HG03439 (cell line): ENCODE results near the gene TBC1D12.

ENCODE experiments used
- ATAC-seq: cut with Tn5 transposase; IDR thresholded peaks from one replicate; pipeline ENCODE4 v1.9.1; 2021; ENCODE audit warnings: mild to moderate bottlenecking, moderate library complexity; ENCODE audit not compliant: unreplicated experiment

The TBC1D12 gene

DNA sequence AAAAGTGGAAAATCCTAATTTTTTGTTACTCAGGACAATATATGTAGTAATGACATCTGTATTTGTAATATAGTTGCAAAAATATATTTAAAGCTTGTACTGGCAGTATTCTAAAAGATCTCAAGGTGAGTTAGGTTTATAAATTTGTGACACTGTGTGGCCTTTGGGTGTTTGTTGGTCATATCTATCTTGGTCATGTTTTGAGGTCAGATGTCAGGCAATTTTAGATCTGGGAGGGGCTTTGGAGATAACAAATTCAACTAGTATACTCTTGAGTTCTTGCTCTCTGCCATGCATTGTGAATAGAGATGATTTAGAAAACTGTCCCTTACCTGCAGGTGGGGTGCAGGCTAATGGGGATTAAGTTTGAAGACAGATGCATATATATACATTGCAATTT lies 3.1 kb downstream of the TBC1D12 start:
- no peak for ATAC-seq

- no peak for ATAC-seq
These were observed 5.3 kb downstream of the TBC1D12 start for GRCh38 chr10:94407668-94408067.

DNA sequence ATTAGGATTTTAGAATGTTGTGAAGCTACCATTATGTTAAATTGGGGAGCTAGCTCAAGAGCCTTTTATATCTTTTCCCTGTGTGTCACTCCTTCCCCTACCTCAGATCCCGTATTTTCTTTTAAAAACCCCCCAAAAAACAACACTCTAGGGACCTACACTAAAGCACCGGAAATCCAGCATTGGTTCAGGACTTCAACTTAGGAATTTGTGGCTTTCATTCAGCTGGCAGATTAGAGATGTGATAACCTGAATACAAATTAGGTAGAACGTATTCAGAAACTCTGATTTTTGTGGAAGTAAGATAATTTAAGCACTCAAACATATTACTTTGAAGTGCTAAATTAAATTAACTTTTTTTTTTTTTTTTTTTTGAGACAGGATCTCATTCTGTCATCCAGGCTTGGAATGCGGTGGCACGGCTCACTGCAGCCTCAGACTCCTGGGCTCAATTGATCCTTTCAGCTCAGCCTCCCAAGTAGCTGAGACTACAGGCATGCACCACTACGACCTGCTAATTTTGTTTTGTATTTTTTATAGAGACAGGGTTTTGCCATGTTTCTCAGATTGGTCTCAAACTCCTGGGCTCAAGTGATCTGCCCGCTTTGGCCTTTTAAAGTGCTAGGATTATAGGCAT lies 6.8 kb downstream of the TBC1D12 start:
- no peak for ATAC-seq

DNA sequence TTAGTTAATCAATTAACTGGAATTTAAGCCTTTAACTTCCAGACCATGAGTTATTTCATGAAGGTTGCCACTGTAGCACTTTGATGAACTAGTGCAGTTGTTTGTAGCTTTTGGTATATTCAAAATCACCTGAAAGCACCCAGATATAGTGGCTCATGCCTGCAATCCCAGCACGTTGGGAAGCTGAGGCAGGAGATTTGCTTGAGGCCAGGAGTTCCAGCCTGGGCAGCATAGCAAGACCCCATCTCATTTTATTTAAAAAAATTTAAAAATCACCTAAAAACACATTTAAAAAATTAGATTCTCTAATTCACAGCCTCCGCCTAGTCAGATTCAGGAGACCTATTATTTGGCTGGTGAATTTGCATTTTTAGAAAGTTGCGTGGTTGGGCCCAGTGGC lies 9.0 kb downstream of the TBC1D12 start:
- ATAC-seq: no peak

- ATAC-seq: no peak
These were observed 10.1 kb downstream of the TBC1D12 start for GRCh38 chr10:94412449-94412848.

DNA sequence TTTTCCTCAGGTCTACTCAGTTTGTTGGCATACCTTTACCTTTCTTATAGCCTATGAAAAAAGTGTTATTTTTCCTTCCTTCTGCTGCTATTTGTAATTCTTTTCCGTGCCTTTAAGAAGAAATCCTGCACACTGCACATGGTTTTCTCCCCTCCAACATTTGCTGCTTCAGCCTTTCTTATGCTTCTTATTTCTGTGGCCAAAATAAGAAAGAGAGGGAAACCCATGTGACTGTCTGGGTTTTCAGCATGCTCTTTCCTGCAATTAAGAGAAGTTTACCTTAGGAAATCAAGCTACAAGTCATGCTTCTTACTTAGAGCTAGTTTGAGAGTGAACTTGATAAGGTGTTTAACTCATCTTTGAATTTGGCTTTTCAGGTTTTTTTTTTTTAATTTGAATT lies 11.0 kb downstream of the TBC1D12 start:
- no peak for ATAC-seq

GRCh38 chr10:94416896-94417295 lies 14.6 kb downstream of the TBC1D12 start:
- no peak for ATAC-seq

DNA sequence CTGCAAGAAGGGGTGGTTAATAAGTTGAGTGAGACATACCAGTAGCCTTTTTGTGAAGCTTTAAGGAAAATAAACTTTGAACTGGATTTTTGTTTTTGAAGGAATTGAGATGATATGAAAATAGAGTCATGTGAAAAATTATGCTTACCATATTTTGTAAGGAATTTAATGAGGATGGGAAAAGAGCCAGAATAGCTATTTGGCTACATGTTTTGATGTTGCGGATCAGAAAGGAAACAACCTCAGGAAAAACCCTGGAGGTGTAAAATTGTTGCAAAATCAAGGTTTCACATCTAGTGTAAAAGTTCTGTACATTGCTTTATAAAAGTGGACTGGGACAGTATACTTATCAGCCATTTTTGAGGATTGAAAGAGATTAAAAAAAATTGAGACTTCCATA lies 15.0 kb downstream of the TBC1D12 start:
- no peak for ATAC-seq

DNA sequence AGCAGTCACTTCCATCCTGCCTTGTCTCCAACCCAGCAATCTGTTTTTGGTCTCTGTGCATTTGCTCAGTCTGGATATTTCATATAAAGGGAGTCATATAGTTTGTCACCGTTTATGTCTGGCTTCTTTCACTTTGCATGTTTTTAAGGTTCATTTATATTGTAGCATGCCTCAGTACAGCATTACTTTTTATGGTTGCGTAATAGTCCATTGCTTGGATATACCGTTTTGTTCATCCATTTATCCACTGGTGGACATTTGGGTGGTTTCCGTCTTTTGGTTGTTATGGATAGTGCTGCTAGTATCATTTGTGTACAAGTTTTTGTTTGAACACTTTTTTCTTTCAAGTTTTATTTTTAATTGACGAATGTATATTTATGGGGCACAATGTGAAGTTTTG lies 18.2 kb downstream of the TBC1D12 start:
- ATAC-seq: no peak

DNA sequence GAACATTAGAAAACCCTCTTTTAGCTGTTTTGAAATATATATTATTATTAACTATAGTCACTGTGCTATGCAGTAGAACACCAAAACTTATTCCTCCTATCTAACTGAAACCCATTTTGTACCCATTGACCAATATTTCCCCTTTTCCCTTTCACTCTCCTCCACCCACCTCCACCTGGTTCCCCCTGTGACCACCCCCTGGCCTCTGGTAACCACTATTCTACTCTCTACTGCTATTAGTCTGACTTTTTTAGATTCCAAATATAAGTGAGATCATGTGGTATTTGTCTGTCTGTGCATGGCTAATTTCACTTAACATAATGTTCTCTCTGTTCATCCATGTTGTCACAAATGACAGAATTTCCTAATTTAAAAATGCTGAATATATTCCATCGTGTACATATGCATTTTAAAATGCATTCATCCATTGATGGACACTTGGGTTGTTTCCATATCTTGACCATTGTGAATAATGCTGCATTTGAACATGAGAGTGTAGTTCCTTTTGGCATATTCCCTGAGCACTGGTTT lies 18.7 kb downstream of the TBC1D12 start:
- ATAC-seq: no peak

DNA sequence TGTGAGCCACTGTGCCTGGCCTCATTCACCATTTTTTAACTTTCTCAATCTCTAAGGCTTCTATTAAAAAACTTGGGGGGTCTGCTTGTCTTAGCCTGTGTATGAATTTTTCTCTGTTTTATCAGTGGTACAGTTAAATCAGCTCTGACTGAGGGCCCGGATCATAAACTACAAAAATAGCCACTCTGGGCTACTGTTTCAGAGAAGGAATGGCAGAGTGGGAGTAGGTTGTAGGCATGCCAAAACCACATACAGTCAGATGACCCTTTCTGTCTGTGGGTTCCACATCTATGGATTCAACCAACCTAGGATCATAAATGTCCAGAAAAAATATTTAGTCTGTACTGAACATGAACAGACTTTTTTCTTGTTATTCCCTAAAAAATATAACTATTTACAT lies 21.3 kb downstream of the TBC1D12 start:
- ATAC-seq: no peak

DNA sequence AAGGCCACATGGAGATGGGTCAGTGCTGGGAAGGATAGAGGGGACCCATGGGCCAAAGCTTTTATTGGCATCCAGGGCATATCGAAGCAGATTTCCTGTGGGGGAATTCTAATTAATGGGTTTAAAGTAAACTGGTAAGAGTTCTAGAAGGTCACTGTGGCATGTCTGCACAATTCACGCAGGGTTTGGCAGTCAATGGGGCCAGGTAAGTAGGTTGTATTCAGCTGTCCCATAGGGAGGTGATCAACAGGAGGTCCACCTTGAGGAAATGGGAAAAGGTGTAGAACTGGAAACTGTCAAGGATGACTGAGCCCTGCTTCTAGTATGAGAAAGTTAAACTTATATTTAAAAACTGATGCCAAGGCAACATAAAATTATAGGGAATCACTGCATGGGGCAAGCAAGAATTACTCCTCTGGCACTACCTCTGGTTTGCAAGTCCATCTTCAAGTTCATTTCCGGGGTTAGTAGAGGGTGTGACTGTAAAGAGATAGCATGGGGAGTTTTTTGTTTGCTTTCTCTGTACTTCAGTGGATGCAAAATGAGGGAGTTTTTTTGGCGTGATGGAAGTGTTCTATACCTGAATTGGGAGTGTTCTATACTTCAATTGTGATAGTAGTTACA lies 22.5 kb downstream of the TBC1D12 start:
- ATAC-seq: no peak

DNA sequence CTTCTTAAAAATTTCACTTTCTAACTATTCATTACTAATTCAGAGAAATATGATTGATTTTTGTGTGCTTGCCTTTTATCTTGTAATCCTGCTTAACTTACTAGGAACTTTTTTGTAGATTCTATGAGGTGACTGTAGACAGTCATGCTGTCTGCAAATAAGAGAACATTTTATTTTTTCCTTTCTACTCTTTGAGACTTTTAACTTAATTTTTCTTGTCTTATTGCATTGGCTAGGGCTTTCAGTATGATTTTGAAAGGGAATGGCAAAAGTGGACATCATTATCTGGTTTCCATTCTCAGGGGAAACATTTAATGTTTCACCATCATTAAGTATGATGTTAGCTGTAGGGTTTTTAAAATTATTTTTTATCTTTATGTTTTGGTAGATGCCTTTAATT lies 23.6 kb downstream of the TBC1D12 start:
- no peak for ATAC-seq

- no peak for ATAC-seq
These were observed 24.8 kb downstream of the TBC1D12 start for GRCh38 chr10:94427166-94427565.

DNA sequence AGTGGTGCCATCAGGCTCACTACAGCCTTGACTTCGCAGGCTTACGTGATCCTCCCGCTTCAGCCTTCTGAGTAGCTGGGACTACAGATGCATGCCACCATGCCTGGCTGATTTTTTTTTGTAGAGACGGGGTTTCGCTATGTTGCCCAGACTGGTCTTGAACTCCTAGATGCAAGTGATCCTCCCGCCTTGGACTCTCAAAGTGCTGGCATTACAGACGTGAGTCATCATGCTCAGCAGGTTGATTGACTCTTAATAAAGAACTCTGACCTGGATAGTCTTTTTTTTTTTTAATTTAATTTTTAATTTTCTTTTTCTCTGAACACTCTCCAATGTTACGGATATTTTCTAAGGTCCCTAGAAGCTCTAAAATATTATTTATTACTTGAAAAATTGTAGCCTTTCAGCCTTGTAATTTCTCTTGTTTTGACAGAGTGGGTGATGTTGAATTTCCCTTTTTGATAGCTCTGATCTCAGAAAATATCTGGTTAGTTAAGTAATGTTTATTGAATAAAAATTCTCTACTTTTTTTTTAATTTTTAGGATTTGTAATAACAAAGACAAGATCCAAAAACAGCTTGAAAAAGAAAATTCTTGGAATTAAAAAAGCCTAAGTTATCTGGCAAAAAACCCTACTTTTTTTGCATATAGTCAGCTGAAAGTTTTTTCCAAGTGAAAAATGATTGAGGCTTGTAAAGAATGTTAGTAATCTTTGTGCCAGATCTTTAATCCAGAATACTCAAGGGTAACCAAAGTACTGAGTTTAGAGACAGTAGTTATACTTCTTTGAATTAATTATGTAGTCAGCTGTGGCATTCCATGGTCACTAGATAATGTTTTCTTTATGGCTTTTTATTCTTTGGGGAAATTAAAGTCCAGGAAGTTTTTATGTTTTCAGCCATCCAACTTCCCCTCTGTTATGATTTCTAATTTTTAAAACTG lies 26.7 kb downstream of the TBC1D12 start:
- no peak for ATAC-seq

GRCh38 chr10:94430701-94431100 lies 28.4 kb downstream of the TBC1D12 start:
- no peak for ATAC-seq

DNA sequence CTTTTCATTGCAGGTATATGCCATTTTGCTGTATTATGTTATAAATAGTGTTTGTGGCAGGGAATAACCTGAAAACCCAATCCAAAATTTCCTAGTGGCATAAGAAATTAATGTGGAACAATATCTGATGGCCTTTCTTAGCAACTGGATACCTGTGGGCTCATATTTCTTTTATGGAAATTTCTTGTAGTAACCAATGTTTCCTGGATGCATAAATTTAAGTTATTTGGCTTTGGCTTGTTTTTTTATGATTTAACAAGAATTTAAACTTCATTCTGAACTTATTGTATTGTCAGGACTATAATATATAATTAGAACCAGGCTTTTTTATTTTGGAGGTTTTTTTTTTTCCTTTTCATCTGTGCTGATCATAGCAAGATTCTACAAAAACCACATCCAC lies 30.1 kb downstream of the TBC1D12 start:
- ATAC-seq: no peak

- ATAC-seq: no peak
These were observed 37.0 kb downstream of the TBC1D12 start for GRCh38 chr10:94439275-94439861.

DNA sequence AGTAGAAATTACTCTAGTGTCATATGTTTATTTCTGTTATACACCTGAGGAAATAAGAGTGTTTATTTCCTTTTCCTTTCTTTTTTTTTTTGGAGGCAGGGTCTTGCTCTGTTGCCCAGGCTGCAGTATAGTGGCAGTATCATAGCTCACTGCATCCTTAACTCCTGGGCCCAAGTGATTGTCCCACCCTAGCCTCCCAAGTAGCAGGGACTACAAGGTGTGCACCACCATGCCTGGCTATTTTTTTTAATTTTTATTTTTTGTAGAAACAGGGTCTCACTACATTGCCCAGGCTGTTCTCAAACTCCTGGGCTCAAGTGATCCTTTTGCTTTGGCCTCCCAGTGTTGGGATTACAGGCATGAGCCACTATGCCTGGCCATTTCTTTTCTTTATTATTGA lies 37.8 kb downstream of the TBC1D12 start:
- no peak for ATAC-seq

DNA sequence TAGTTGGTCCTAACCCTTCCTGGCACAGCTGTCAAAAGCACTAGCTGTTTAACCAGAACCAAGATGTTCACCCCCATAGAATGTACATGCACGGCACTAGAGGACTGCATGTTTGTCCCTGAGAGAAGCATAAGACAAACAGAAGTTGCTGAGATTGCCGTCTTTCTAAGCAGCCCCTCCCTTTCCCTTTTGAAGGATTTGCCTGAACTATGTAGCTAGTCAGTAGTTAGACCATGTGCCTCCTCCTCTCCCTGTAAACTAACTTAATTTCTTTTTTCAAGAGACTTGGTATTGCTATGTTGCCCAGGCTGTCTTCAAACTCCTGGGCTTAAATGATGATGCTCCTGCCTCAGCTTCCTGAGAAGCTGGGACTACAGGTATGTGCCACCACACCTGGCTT lies 40.7 kb downstream of the TBC1D12 start:
- no peak for ATAC-seq

- ATAC-seq: no peak
These were observed 41.2 kb downstream of the TBC1D12 start for GRCh38 chr10:94443549-94443948.
